T-helper 1 cell treated with Interleukin-12 subunit alpha and Interleukin-12 subunit beta and Interleukin-4 antibody, amounts not matched to agents 30 ng/mL and 1 ng/mL, for 36 hours (primary cell): ENCODE measurements around the gene PACRG. TPM values are rescaled to one million over a fixed set of nuclear protein-coding genes. Genes with fewer than 3 reads are reported as not detected.

ENCODE experiments used
- intact Hi-C: fragments of 100-400 bp; cut with micrococcal nuclease; formaldehyde crosslinking; loops from one replicate; pipeline ENCODE4 v1.15.1; 2024
- total RNA-seq: library from RNA; stranded (reverse); gene quantifications from 2 replicates; pipeline ENCODE4 v1.2.3, GENCODE V29; 2022

PACRG gene
- total RNA-seq, 1 donor from 2014 or later: not detected

DNA sequence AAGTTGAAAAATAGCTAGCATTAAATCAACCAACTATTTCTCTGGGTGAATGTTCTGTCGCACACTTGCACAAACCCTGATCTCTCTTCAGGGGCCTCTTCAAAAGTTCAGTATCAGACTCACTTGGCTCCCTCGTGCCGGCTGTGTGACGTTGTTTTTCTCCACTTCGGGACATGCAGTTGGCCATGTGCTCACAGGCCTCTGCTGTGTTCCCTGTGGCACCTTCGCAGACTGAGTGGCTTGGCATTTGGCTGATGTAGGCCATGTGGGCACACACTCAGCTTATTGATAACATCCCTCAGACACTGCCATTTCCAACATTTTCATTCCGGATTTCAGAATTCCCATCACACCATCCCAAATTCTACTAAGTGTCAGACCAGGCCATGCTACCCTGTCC lies 49.3 kb downstream of the PACRG start:
- intact Hi-C loops: no loop called here

- intact Hi-C loops: no loop called here
Observed at GRCh38 chr6:162778603-162779002, 50.8 kb downstream of the PACRG start.

GRCh38 chr6:162785632-162786242 lies 58.0 kb downstream of the PACRG start:
- intact Hi-C loops: no loop called here

DNA sequence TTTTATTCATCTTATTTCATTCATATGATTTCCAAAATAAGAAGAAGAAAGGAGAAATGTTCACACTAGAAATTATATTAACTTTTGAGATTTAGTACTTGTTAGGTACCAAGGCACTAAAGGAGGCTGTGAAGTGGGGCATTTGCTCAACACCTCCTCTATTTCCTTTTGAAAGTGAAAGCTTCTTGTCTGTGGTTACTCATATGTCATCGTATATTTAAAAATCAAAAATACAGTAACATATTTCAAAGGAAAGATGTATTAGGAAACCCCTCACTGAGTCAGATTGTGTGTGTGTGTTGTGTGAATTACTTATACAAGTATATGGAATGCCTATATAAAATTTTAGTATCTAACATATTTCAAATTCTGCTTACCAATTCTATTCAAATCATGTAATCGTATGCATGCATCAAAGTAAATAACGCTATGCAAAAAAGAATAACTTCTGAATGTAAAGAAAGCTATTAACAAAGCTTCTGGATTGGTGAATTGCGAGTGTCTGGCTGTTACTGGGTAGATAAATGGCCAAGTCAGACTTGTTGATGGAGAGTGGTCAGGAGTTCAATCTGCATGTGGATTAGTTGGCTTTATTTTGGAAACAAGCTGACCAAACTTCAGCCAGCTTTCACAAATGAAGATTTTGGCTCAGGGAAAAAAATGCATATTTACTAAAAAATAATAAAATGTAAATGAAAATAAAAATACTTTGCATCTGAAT lies 70.9 kb downstream of the PACRG start:
- intact Hi-C loops: no loop called here

DNA sequence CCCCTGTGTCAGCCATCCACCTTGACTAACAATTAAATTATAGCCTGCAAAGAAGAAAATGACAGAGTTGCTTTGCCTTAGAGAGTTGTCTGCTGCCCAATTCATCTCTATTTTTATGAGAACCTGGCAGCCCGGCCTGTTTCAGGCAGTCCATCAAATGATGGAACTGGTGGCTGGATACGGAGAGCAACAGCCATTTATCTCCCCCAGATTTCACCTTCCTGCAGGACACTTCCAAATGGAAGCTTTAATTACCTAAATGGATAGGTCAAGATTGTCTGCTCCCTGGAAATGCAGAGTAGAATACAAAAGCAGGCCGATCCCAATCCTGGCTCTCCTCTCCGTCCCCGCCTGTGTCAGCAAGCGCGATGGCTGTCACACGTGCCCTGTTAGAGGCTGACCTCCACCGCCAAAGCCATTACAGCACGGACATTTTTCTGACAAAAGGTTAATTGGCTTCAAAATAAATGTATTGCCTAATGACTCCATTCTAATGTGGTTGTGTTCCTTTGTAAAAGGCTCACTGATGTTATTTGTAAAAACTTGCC lies 86.7 kb downstream of the PACRG start:
- intact Hi-C loops: no loop called here

GRCh38 chr6:162817196-162817595 lies 89.4 kb downstream of the PACRG start:
- intact Hi-C loops: no loop called here

- intact Hi-C loops: no loop called here
Observed at GRCh38 chr6:162819284-162819683, 91.5 kb downstream of the PACRG start.

DNA sequence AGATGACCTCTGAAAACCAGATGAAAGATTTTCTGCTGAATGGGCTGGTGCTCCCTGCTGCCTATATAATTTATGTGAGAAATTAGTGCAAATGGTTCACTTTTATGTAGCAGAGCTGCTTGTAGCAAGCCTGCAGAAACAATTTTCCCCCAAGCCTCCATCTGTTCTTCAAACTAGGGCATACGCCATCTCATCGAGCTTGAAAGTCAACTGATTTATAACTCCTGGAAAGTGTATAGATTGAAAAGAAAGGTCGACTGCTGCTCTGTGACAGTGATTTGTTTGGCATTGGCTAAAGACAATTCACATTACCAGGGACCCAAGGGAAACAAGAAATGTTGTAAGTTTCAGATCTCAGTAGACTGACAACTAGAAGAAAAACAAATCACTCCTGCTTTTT lies 93.3 kb downstream of the PACRG start:
- intact Hi-C loops: no loop called here

DNA sequence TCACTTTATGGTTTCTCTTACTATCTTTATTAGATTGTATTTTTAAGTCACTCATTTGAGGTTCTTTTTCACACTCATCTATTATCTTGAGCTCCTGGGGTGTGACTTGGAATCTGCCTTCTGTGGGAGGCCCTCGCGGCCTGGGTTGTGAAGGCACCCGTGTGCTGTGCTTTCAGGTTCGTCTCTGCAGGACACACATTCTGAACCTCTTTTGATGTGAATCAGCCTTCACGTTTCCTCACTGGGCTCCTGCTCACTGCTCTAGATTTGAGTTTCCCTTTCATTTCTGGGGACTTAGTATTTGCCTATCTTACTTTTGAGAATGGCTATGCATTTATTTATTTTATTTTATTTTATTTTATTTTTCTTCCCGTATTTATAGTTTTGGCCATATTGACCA lies 97.8 kb downstream of the PACRG start:
- intact Hi-C loops: no loop called here

DNA sequence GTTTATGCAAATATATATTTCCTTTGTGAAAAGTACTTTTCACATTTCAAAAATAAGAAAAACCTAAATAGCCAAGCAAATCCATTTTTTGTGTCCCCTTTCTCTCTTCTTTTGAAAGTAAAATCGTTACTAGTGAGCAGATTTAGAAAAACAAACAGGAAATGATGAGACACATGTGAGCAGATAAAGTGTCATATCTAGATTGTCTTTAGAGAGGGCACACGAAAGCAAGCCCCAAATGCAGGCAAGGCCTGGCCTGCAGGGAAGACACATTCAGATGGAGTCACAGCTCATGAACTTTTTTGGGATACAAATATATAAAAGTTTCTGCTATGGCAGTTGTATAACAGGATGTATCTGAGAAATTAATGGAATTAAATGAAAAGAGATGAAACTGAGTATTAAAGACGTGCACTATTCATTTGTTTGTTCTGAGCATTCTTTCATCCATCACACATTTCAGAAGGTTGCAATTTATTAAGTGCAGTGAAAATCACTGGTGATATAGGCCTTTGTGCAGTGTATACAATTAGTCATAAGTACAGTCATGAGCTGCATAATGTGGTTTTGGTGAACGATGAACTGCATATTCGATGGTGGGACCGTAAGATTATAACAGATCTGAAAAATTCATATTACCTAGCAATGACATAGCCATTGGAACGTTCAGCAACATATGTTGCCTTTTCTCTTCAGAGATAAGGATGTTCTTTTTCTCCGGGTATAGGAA lies 101.4 kb downstream of the PACRG start:
- intact Hi-C loops: no loop called here

- intact Hi-C loops: no loop called here
Observed at GRCh38 chr6:162833776-162834175, 106.0 kb downstream of the PACRG start.

GRCh38 chr6:162845972-162846371 lies 118.2 kb downstream of the PACRG start:
- intact Hi-C loops: no loop called here

DNA sequence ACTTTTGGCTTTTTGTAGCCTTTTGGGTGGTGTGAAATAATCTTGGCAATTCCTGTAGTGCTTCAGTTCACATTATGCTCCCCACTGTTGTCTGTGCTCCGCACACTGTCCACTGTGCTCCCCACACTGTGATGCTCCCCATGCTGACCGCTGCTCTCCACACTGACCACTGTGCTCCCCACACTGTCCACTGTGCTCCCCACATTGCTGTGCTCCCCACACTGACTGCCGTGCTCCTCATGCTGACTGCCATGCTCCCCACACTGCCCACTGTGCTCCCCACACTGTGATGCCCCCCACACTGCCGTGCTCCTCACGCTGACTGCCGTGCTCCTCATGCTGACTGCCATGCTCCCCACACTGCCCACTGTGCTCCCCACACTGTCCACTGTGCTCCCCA lies 118.9 kb downstream of the PACRG start:
- intact Hi-C loops: no loop called here

- intact Hi-C loops: no loop called here
Observed at GRCh38 chr6:162849269-162849668, 121.5 kb downstream of the PACRG start.

- intact Hi-C loops: no loop called here
Observed at GRCh38 chr6:162852192-162852591, 124.4 kb downstream of the PACRG start.

GRCh38 chr6:162852840-162853577 lies 125.2 kb downstream of the PACRG start:
- intact Hi-C loops: no loop called here

- intact Hi-C loops: no loop called here
Observed at GRCh38 chr6:162854228-162854627, 126.5 kb downstream of the PACRG start.

- intact Hi-C loops: no loop called here
Observed at GRCh38 chr6:162854734-162855191, 127.0 kb downstream of the PACRG start.

DNA sequence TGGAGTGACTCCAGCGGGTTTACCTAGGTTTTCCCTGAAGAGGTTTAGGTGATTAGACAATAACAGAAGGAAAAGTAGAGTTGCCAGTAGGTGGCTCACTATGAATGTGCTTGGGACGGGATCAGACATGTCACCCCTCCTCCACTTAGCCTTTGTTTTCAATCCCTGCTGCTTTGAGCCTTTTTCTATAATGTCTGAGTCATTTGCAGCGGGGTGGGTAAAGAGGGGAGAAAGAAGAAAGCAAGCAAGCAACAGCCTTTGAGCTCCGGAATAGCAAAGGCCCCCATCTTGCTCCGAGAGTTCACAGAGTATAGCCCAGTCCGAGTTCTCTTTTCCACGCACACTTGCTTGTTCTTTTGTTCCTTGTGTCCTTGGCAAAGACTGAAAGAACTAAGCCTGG lies 129.1 kb downstream of the PACRG start:
- intact Hi-C loops: no loop called here

DNA sequence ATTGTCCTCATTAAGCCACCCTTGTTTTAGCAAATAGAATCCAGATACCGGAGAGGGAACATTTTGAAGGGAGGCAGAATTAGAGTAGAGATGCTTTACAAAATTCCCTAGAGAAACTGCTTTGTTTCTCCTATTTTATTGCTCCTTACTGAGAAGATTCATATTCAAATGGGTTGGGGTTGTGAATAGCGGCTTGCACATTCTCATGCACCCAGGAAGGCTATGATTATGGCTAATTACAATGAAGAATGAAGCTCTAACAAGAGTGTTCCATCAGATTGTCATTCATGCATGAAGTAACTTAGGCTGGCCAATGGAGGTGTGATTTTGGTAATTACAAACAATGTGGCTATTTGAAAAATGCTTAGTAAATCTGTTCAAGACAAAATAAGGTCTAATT lies 129.6 kb downstream of the PACRG start:
- intact Hi-C loops: no loop called here

GRCh38 chr6:162862462-162862861 lies 134.7 kb downstream of the PACRG start:
- intact Hi-C loops: no loop called here
